K562 (cell line): Measurements from ENCODE around the gene RSU1. TPM values are rescaled to one million over a fixed set of nuclear protein-coding genes. Genes with fewer than 3 reads are reported as not detected.

Source experiments
- ATAC-seq: fragments of 200-7000 bp; cut with Tn5 transposase; 3 replicates; pipeline ENCODE4 v1.9.1; 2020; ENCODE audit warnings: moderate library complexity
- BruUV-seq: library from RNA; stranded (reverse); fragments of 400-500 nt; replicated peaks from 2 replicates; lab custom pipeline; 2021; lab: Mats Ljungman, UMichigan
- CTCF ChIA-PET: fragments of 300-600 bp; formaldehyde crosslinking; extraction: SDS; loops from one replicate; lab custom pipeline; 2021; ENCODE audit warnings: low intra/inter-chr PET ratio; lab: Yijun Ruan, JAX
- POLR2A ChIA-PET: fragments of 300-600, 350-650 bp; sonication (Branson Sonifier 250); formaldehyde crosslinking; extraction: SDS; loops from one replicate; lab custom pipeline; 2021; ENCODE audit warnings: antibody characterized with exemption, inconsistent platforms; lab: Yijun Ruan, JAX
- DNase-seq, 4 experiments: peaks; one replicate each; pipeline versions ENCODE4 v3.0.0 to v3.0.0-alpha.2; 2011 to 2018; ENCODE audit warnings: low spot score in 3 of 4, mixed read lengths in 3 of 4; ENCODE audit errors: extremely low read depth in 1 of 4
- FAIRE-seq: peaks from 2 replicates; lab custom pipeline; 2011; peaks lifted over from hg19 to GRCh38; lab: Jason Lieb, UNC
- H2AFZ ChIP-seq: 2 replicates; pipeline ENCODE4 v1.6.0; 2011; ENCODE audit warnings: low read depth, low read length, control low read depth, inconsistent platforms
- H3K27ac ChIP-seq: fragments of 200-600 bp; 3 replicates; pipeline ENCODE4 v1.8.0; 2011; ENCODE audit warnings: low read depth, mild to moderate bottlenecking, control low read depth, inconsistent platforms, low read length, moderate library complexity, mixed read lengths; ENCODE audit errors: extremely low read depth
- H3K27me3 ChIP-seq, 2 experiments: fragments of 300-600 bp in 1 of 2; 2 replicates in 1 of 2; 3 replicates in 1 of 2; pipeline versions ENCODE4 v1.6.0 to v1.8.0; 2011; ENCODE audit warnings: inconsistent platforms in 2 of 2, low read length in 2 of 2, mild to moderate bottlenecking in 1 of 2, mixed read lengths in 1 of 2, moderate library complexity in 1 of 2; ENCODE audit not compliant: control insufficient read depth in 2 of 2, insufficient read depth in 2 of 2
- H3K36me3 ChIP-seq: fragments of 300-600 bp; 3 replicates; pipeline ENCODE4 v1.8.0; 2011; ENCODE audit warnings: mild to moderate bottlenecking, low read length, inconsistent platforms; ENCODE audit not compliant: control insufficient read depth, insufficient read depth
- H3K4me1 ChIP-seq, 2 experiments: fragments of 200-600 bp in 1 of 2; replicated peaks in 1 of 2; 2 replicates in 1 of 2; 3 replicates in 1 of 2; pipeline versions ENCODE4 v1.5.1 to v1.8.0; 2011; ENCODE audit warnings: inconsistent platforms in 2 of 2, low read length in 2 of 2, mild to moderate bottlenecking in 1 of 2, mixed read lengths in 1 of 2, moderate library complexity in 1 of 2; ENCODE audit not compliant: control insufficient read depth in 2 of 2, insufficient read depth in 2 of 2
- H3K4me2 ChIP-seq: 2 replicates; pipeline ENCODE4 v1.6.1; 2011; ENCODE audit warnings: low read length, control low read depth, inconsistent platforms, mixed read lengths; ENCODE audit not compliant: insufficient read depth
- H3K4me3 ChIP-seq: fragments of 200-600 bp; sonication (generic), shearing (Covaris generic); 2 replicates; pipeline ENCODE4 v1.5.1; 2016; ENCODE audit warnings: control low read depth, inconsistent platforms
- H3K79me2 ChIP-seq: fragments of 200-600 bp; 3 replicates; pipeline ENCODE4 v1.8.0; 2011; ENCODE audit warnings: low read length, inconsistent platforms; ENCODE audit not compliant: control insufficient read depth, insufficient read depth
- H3K9ac ChIP-seq, 2 experiments: 2 replicates each; pipeline versions ENCODE4 v1.6.0 to v1.6.1; 2011; ENCODE audit warnings: low read depth in 2 of 2, low read length in 2 of 2, control low read depth in 1 of 2, inconsistent platforms in 1 of 2, mild to moderate bottlenecking in 1 of 2, mixed read lengths in 1 of 2; ENCODE audit not compliant: insufficient read depth in 1 of 2
- H3K9me1 ChIP-seq: one replicate; pipeline ENCODE4 v1.6.0; 2011; ENCODE audit warnings: inconsistent platforms, mild to moderate bottlenecking, low read length, moderate library complexity; ENCODE audit not compliant: control insufficient read depth, insufficient read depth
- H3K9me3 ChIP-seq: replicated peaks from 2 replicates; pipeline ENCODE4 v1.5.1; 2011; ENCODE audit warnings: low read depth, low read length, inconsistent platforms; ENCODE audit not compliant: control insufficient read depth, insufficient read depth
- H4K20me1 ChIP-seq: replicated peaks from 2 replicates; pipeline ENCODE4 v1.6.1; 2011; ENCODE audit warnings: low read length, inconsistent platforms, mixed read lengths; ENCODE audit not compliant: control insufficient read depth, insufficient read depth
- CBFA2T2 ChIP-seq: fragments of 450-650 bp; conservative IDR thresholded peaks from 2 replicates; pipeline ENCODE4 v1.6.1; 2017; ENCODE audit warnings: mild to moderate bottlenecking
- ERF ChIP-seq: fragments of 450-650 bp; formaldehyde crosslinking; IDR thresholded peaks from 2 replicates; pipeline ENCODE4 v1.4.0; 2020; ENCODE audit warnings: mild to moderate bottlenecking, mixed read lengths
- HDAC6 ChIP-seq: IDR thresholded peaks from 2 replicates; pipeline ENCODE4 v1.6.1; 2012; ENCODE audit warnings: low read depth, mild to moderate bottlenecking, control low read depth, inconsistent platforms, low read length, moderate library complexity
- MLLT1 ChIP-seq, 2 experiments: fragments of 450-650 bp; IDR thresholded peaks; 2 replicates each; pipeline ENCODE4 v1.6.1; 2016
- NFATC3 ChIP-seq: fragments of 450-650 bp; IDR thresholded peaks from 2 replicates; pipeline ENCODE4 v1.6.1; 2017; ENCODE audit warnings: mild to moderate bottlenecking
- NFYB ChIP-seq: IDR thresholded peaks from 2 replicates; pipeline ENCODE4 v1.6.1; 2011; ENCODE audit warnings: mild to moderate bottlenecking, moderate library complexity; ENCODE audit not compliant: insufficient read length; ENCODE audit errors: extremely low read depth
- ZNF561 ChIP-seq: fragments of 450-650 bp; formaldehyde crosslinking; conservative IDR thresholded peaks from 2 replicates; pipeline ENCODE4 v1.4.0; 2020; ENCODE audit warnings: mild to moderate bottlenecking, moderate library complexity
- WGBS: fragments of 100-300 bp; shearing (Covaris generic); methylation state at CpG from one replicate; pipeline ENCODE4 v1.1.6; 2016; ENCODE audit warnings: low coverage, mixed read lengths; ENCODE audit not compliant: insufficient coverage; ENCODE audit errors: missing lambda C conversion rate; 5-methylcytosine and 5-hydroxymethylcytosine counted together
- in situ Hi-C: fragments of 300-500 bp; cut with MboI; formaldehyde crosslinking; loops from 4 replicates; pipeline ENCODE4 v1.15.0; 2018; ENCODE audit warnings: inconsistent platforms, mixed read lengths
- intact Hi-C: fragments of 100-400 bp; cut with micrococcal nuclease; formaldehyde crosslinking; loops from 2 replicates; pipeline ENCODE4 v1.14.2; 2022
- polyA plus RNA-seq, 8 experiments: library from polyadenylated mRNA; depleted of rRNA in 4 of 8; stranded (reverse) in 5 of 8; unstranded in 3 of 8; fragments of >200 nt; fragmentation: Nextera tagmentation in 2 of 8; fragmentation: Illumina TruSeq in 1 of 8; extraction: Ambion mirVana in 2 of 8; extraction: Trizol in 1 of 8; gene quantifications; 2 replicates each; pipeline versions ENCODE4 v1.2.1 to v1.2.3, GENCODE V29; 2011 to 2014; ENCODE audit warnings: inconsistent platforms in 1 of 8, missing spikeins in 1 of 8
- total RNA-seq, 7 experiments: library from RNA; depleted of rRNA in 6 of 7; stranded (reverse); fragments of >200 nt in 6 of 7; fragmentation: Illumina TruSeq in 2 of 7; extraction: Trizol in 2 of 7; gene quantifications; 2 replicates each; pipeline versions ENCODE4 v1.2.1 to v1.2.3, GENCODE V29; 2011 to 2021; ENCODE audit warnings: low replicate concordance in 1 of 7

The RSU1 gene
- total and polyA plus RNA-seq, 9 of the 15 experiments (the other 6 are each of a cell fraction or from before 2014, with no cell fraction given): 18.8 to 67.3 (median 31.5) TPM

- TF ChIP-seq MLLT1 (IDR thresholded peaks at IDR 0.05) (no peak), NFATC3 (no peak), ERF (CRISPR knock-in tag) (no peak), ZNF561 (CRISPR knock-in tag) (no peak), HDAC6 (no peak), NFYB (no peak), CBFA2T2 (no peak)
- no peaks in the 10 kb centered on the region for H3K27me3 ChIP-seq
- WGBS: 22% methylated on average over 5 of the region's 5 CpGs
These were observed 127.5 kb downstream of the RSU1 start for GRCh38 chr10:16689696-16690095.

More at GRCh38 chr10:16689696-16690095, 127.5 kb downstream of the RSU1 start:
- FAIRE-seq (no peak), ATAC-seq (no peak), DNase-seq (no peak)
- Histone ChIP-seq H2AFZ (no peak overlapping the region), H3K9me3 (no peaks in the 10 kb centered on the region), H3K36me3 (no peaks in the 10 kb centered on the region), H3K4me1 (no peaks in the 10 kb centered on the region), H4K20me1 (no peaks in the 10 kb centered on the region), H3K9me1 (no peaks in the 10 kb centered on the region), H3K9ac (no peak overlapping the region), H3K4me3 (no peak overlapping the region), H3K27ac (no peak overlapping the region), H3K4me2 (no peak overlapping the region), H3K79me2 (no peaks in the 10 kb centered on the region)
- POLR2A ChIA-PET: interaction anchor here (0.7 kb wide), 1 partner anchor 76 kb away, joined by 3 read pairs; no protein-coding TSS in a partner anchor
- intact Hi-C loops (no loop called here), in situ Hi-C loops (no loop called here)
- BruUV-seq: no TSS peak
- CTCF ChIA-PET: no interaction called here
